Measurements from ENCODE around the gene PLXNA2. TPM values are rescaled to one million over a fixed set of nuclear protein-coding genes. Genes with fewer than 3 reads are reported as not detected.

The PLXNA2 gene
- total and polyA plus RNA-seq, 2 of the 8 experiments (the other 6 are each of a cell fraction or from before 2014, with no cell fraction given) = 0.33 to 1.5 TPM

GRCh38 chr1:208100906-208101305 lies 143.3 kb downstream of the PLXNA2 start (continued):
- TF ChIP-seq CHD7 (IDR thresholded peaks at IDR 0.05; ENCODE audit: insufficient replicate concordance, low read length) = no peak
